Neural cell (in vitro differentiated cells): ENCODE results near the gene RAD9A. TPM values are rescaled to one million over a fixed set of nuclear protein-coding genes. Genes with fewer than 3 reads are reported as not detected.

Experiments
- H2AFZ ChIP-seq: fragments of 200-600, 300-800 bp; sonication (generic), shearing (Covaris generic); 2 replicates; pipeline ENCODE4 v1.6.0; 2014; ENCODE audit warnings: low read depth, mild to moderate bottlenecking, antibody characterized with exemption, low read length, moderate library complexity
- H3F3A ChIP-seq: fragments of 200-600 bp; shearing (Covaris generic); 2 replicates; pipeline ENCODE4 v1.6.1; 2016; ENCODE audit warnings: mild to moderate bottlenecking, moderate library complexity, mixed read lengths, antibody characterized with exemption, low read length; ENCODE audit not compliant: insufficient read depth, poor library complexity, severe bottlenecking
- H3K27ac ChIP-seq: fragments of 200-600, 300-800 bp; sonication (generic), shearing (Covaris generic); 2 replicates; pipeline ENCODE4 v1.5.1; 2014; ENCODE audit warnings: mild to moderate bottlenecking, low read length, moderate library complexity
- H3K27me3 ChIP-seq: fragments of 300-800, 200-600 bp; sonication (generic), shearing (Covaris generic); 2 replicates; pipeline ENCODE4 v1.6.0; 2014; ENCODE audit warnings: mild to moderate bottlenecking, low read depth, low read length, moderate library complexity; ENCODE audit not compliant: insufficient read depth
- H3K36me3 ChIP-seq: fragments of 300-800, 200-600 bp; sonication (generic), shearing (Covaris generic); 2 replicates; pipeline ENCODE4 v1.5.1; 2014; ENCODE audit warnings: mild to moderate bottlenecking, antibody characterized with exemption, low read length, moderate library complexity; ENCODE audit not compliant: insufficient read depth
- H3K4me2 ChIP-seq: fragments of 300-800, 200-600 bp; sonication (generic), shearing (Covaris generic); 2 replicates; pipeline ENCODE4 v1.6.0; 2014; ENCODE audit warnings: mild to moderate bottlenecking, low read length
- H3K4me3 ChIP-seq: fragments of 300-800, 200-600 bp; sonication (generic), shearing (Covaris generic); 2 replicates; pipeline ENCODE4 v1.5.1; 2014; ENCODE audit warnings: mild to moderate bottlenecking, low read length, moderate library complexity
- H3K79me2 ChIP-seq: fragments of 200-600 bp; shearing (Covaris generic); replicated peaks from 2 replicates; pipeline ENCODE4 v1.6.0; 2014; ENCODE audit warnings: mild to moderate bottlenecking, low read length, moderate library complexity; ENCODE audit not compliant: insufficient read depth
- H3K9ac ChIP-seq: fragments of 300-800, 200-600 bp; sonication (generic), shearing (Covaris generic); 2 replicates; pipeline ENCODE4 v1.6.1; 2016; ENCODE audit warnings: mild to moderate bottlenecking, low read length, mixed read lengths
- H3K9me2 ChIP-seq: fragments of 200-600 bp; shearing (Covaris generic); 2 replicates; pipeline ENCODE4 v1.6.1; 2016; ENCODE audit warnings: mild to moderate bottlenecking, low read length, mixed read lengths; ENCODE audit not compliant: insufficient read depth
- H3K9me3 ChIP-seq: fragments of 200-600, 300-800 bp; sonication (generic), shearing (Covaris generic); 2 replicates; pipeline ENCODE4 v1.6.1; 2016; ENCODE audit warnings: mild to moderate bottlenecking, mixed run types, low read length, moderate library complexity, mixed read lengths
- H4K20me1 ChIP-seq: fragments of 200-600 bp; shearing (Covaris generic); 2 replicates; pipeline ENCODE4 v1.6.1; 2016; ENCODE audit warnings: mild to moderate bottlenecking, mixed run types; ENCODE audit not compliant: insufficient read depth
- CTCF ChIP-seq: fragments of 450-650 bp; IDR thresholded peaks from 2 replicates; pipeline ENCODE4 v1.5.1; 2014; ENCODE audit warnings: antibody characterized with exemption, mild to moderate bottlenecking, moderate library complexity; ENCODE audit not compliant: poor library complexity, severe bottlenecking
- EP300 ChIP-seq: fragments of 450-650 bp; conservative IDR thresholded peaks from 2 replicates; pipeline ENCODE4 v1.6.1; 2014; ENCODE audit warnings: antibody characterized with exemption, mild to moderate bottlenecking, moderate library complexity; ENCODE audit not compliant: poor library complexity, severe bottlenecking
- EZH2 ChIP-seq: fragments of 200-600, 300-800 bp; shearing (Covaris generic), sonication (generic); IDR thresholded peaks from 2 replicates; pipeline ENCODE4 v1.6.1; 2014; ENCODE audit warnings: antibody characterized with exemption, low read length, borderline replicate concordance, mild to moderate bottlenecking; ENCODE audit not compliant: insufficient read depth, poor library complexity, severe bottlenecking
- MXI1 ChIP-seq: fragments of 450-650 bp; conservative IDR thresholded peaks from 2 replicates; pipeline ENCODE4 v1.6.1; 2014; ENCODE audit warnings: antibody characterized with exemption, mild to moderate bottlenecking; ENCODE audit not compliant: poor library complexity, severe bottlenecking
- POLR2AphosphoS5 ChIP-seq: IDR thresholded peaks from 2 replicates; pipeline ENCODE4 v1.6.1; 2012
- RAD21 ChIP-seq: fragments of 450-650 bp; conservative IDR thresholded peaks from 2 replicates; pipeline ENCODE4 v1.6.1; 2014; ENCODE audit warnings: antibody characterized with exemption, mild to moderate bottlenecking, moderate library complexity
- REST ChIP-seq: IDR thresholded peaks from 2 replicates; pipeline ENCODE4 v1.6.1; 2012; ENCODE audit warnings: borderline replicate concordance
- SMC3 ChIP-seq: fragments of 450-650 bp; conservative IDR thresholded peaks from 2 replicates; pipeline ENCODE4 v1.6.1; 2014; ENCODE audit warnings: antibody characterized with exemption, mild to moderate bottlenecking, moderate library complexity; ENCODE audit not compliant: poor library complexity
- TAF1 ChIP-seq: IDR thresholded peaks from 2 replicates; pipeline ENCODE4 v1.6.1; 2012; ENCODE audit warnings: low read depth
- polyA plus RNA-seq: library from polyadenylated mRNA; depleted of rRNA; stranded (reverse); fragments of >200 nt; gene quantifications from 2 replicates; pipeline ENCODE4 v1.2.3, GENCODE V29; 2014

RAD9A gene
- polyA plus RNA-seq, 1 donor from 2014 or later, result 59.6 TPM

GRCh38 chr11:67379061-67380058 is 12.4 kb upstream of the RAD9A start:
- Histone ChIP-seq H3K4me3 (no peak overlapping the region), H3K9me2 (no peaks in the 10 kb centered on the region), H3K79me2 (no peaks in the 10 kb centered on the region), H3F3A (no peaks in the 10 kb centered on the region), H3K9ac (no peak overlapping the region), H3K27me3 (peaks cover 19% of the 10 kb centered on the region), H3K36me3 (no peaks in the 10 kb centered on the region), H3K27ac (no peak overlapping the region), H4K20me1 (no peaks in the 10 kb centered on the region), H3K4me2 (no peak overlapping the region), H2AFZ (no peak overlapping the region), H3K9me3 (no peaks in the 10 kb centered on the region)
- TF ChIP-seq EP300, result no peak
- no peak for TF ChIP-seq REST
- no peak for TF ChIP-seq SMC3
- no peak for TF ChIP-seq RAD21
- no peak for TF ChIP-seq CTCF
- TF ChIP-seq POLR2AphosphoS5, result no peak
- no peak for TF ChIP-seq EZH2

DNA sequence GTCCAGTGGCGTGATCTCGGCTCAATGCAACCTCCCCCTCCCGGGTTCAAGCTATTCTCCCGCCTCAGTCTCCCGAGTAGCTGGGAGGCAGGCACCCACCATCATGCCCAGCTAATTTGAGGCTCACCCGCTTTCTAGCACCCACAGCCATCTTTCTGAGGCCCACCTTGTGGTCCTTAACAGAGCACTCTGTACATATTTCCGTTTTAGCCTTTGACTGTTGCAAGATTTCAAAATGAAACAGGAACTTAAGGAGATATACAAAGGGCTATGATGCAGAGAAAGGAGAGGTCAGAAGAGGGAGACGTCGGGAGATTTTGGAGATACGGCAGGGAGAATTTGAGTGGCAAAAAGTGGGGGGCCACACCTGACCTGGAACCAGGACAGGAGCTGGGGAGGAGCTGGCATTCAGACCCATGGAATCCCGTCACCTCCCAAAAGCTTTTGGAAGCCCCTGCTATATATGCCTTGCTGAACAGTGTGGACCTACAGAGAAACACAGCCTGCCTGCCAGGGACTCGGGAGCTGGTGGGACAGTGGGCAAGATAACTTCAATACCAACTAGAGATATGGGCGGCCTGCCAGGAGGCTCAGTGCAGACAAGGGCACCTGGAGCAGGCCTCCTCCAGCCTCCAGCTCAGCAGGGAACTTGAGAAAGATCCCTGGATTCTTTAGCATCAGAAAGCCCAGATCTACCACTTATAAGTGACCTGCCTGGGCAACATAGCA is 10.4 kb upstream of the RAD9A start:
- TF ChIP-seq REST (no peak), CTCF (no peak), TAF1 (no peak), EP300 (no peak), MXI1 (no peak), SMC3 (no peak), RAD21 (no peak), POLR2AphosphoS5 (no peak), EZH2 (no peak)
- Histone ChIP-seq H3K4me3 (no peak overlapping the region), H3K27me3 (peaks cover 2% of the 10 kb centered on the region), H2AFZ (no peak overlapping the region), H3K9me3 (no peaks in the 10 kb centered on the region), H3K4me2 (no peak overlapping the region), H3K9me2 (no peaks in the 10 kb centered on the region), H3F3A (no peaks in the 10 kb centered on the region), H4K20me1 (no peaks in the 10 kb centered on the region), H3K27ac (no peak overlapping the region), H3K79me2 (no peaks in the 10 kb centered on the region), H3K9ac (no peak overlapping the region), H3K36me3 (no peaks in the 10 kb centered on the region)
